Ishikawa (cell line): ENCODE data around the gene ASXL1.

Experiments
- CEBPB ChIP-seq: IDR thresholded peaks from 2 replicates; pipeline ENCODE4 v1.6.1; 2012
- CREB1 ChIP-seq: IDR thresholded peaks from 2 replicates; pipeline ENCODE4 v1.6.1; 2012; ENCODE audit warnings: low read depth
- EGR1 ChIP-seq: IDR thresholded peaks from 2 replicates; pipeline ENCODE4 v1.6.1; 2012
- EP300 ChIP-seq: IDR thresholded peaks from 2 replicates; pipeline ENCODE4 v1.6.1; 2012; ENCODE audit warnings: borderline replicate concordance
- FOXM1 ChIP-seq: IDR thresholded peaks from 2 replicates; pipeline ENCODE4 v1.6.1; 2012; ENCODE audit warnings: low read depth, borderline replicate concordance
- NFIC ChIP-seq: IDR thresholded peaks from 2 replicates; pipeline ENCODE4 v1.6.1; 2012
- RAD21 ChIP-seq: IDR thresholded peaks from 2 replicates; pipeline ENCODE4 v1.6.1; 2012; ENCODE audit warnings: low read depth
- TAF1 ChIP-seq: IDR thresholded peaks from 2 replicates; pipeline ENCODE4 v1.6.1; 2012; ENCODE audit warnings: low read depth, mild to moderate bottlenecking
- TCF12 ChIP-seq: IDR thresholded peaks from 2 replicates; pipeline ENCODE4 v1.6.1; 2012; ENCODE audit warnings: low read depth
- TEAD4 ChIP-seq: IDR thresholded peaks from 2 replicates; pipeline ENCODE4 v1.6.1; 2012
- YY1 ChIP-seq: IDR thresholded peaks from 2 replicates; pipeline ENCODE4 v1.6.1; 2012; ENCODE audit warnings: low read depth
- ZBTB7A ChIP-seq: IDR thresholded peaks from 2 replicates; pipeline ENCODE4 v1.6.1; 2012; ENCODE audit warnings: low read depth
- TF ChIP-seq, protein P1 (sequence below): IDR thresholded peaks from 2 replicates; pipeline ENCODE4 v1.6.1; 2012; ENCODE audit warnings: low read depth, mild to moderate bottlenecking
- TF ChIP-seq, protein P2 (sequence below): IDR thresholded peaks from 2 replicates; pipeline ENCODE4 v1.6.1; 2012
- TF ChIP-seq, protein P3 (sequence below): IDR thresholded peaks from 2 replicates; pipeline ENCODE4 v1.6.1; 2012

The ASXL1 gene

GRCh38 chr20:32440758-32441078, 82.6 kb downstream of the ASXL1 start:
- TF ChIP-seq RAD21 = no peak
- no peak for TF ChIP-seq ZBTB7A
- TF ChIP-seq EP300 = no peak
- TF ChIP-seq CEBPB = no peak
- TF ChIP-seq EGR1 = no peak
- TF ChIP-seq, protein P1, sequence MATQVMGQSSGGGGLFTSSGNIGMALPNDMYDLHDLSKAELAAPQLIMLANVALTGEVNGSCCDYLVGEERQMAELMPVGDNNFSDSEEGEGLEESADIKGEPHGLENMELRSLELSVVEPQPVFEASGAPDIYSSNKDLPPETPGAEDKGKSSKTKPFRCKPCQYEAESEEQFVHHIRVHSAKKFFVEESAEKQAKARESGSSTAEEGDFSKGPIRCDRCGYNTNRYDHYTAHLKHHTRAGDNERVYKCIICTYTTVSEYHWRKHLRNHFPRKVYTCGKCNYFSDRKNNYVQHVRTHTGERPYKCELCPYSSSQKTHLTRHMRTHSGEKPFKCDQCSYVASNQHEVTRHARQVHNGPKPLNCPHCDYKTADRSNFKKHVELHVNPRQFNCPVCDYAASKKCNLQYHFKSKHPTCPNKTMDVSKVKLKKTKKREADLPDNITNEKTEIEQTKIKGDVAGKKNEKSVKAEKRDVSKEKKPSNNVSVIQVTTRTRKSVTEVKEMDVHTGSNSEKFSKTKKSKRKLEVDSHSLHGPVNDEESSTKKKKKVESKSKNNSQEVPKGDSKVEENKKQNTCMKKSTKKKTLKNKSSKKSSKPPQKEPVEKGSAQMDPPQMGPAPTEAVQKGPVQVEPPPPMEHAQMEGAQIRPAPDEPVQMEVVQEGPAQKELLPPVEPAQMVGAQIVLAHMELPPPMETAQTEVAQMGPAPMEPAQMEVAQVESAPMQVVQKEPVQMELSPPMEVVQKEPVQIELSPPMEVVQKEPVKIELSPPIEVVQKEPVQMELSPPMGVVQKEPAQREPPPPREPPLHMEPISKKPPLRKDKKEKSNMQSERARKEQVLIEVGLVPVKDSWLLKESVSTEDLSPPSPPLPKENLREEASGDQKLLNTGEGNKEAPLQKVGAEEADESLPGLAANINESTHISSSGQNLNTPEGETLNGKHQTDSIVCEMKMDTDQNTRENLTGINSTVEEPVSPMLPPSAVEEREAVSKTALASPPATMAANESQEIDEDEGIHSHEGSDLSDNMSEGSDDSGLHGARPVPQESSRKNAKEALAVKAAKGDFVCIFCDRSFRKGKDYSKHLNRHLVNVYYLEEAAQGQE = no peak
- TF ChIP-seq CREB1 = no peak
- TF ChIP-seq, protein P2, sequence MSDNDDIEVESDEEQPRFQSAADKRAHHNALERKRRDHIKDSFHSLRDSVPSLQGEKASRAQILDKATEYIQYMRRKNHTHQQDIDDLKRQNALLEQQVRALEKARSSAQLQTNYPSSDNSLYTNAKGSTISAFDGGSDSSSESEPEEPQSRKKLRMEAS = no peak
- TF ChIP-seq, protein P3, sequence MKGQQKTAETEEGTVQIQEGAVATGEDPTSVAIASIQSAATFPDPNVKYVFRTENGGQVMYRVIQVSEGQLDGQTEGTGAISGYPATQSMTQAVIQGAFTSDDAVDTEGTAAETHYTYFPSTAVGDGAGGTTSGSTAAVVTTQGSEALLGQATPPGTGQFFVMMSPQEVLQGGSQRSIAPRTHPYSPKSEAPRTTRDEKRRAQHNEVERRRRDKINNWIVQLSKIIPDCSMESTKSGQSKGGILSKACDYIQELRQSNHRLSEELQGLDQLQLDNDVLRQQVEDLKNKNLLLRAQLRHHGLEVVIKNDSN = no peak
- TF ChIP-seq NFIC = no peak
- no peak for TF ChIP-seq TAF1

- TF ChIP-seq TCF12 (no peak), EGR1 (no peak), TAF1 (no peak), RAD21 (no peak), YY1 (no peak), NFIC (no peak), EP300 (no peak), ZBTB7A (no peak), CEBPB (no peak), CREB1 (no peak), FOXM1 (no peak), TEAD4 (no peak)
- TF ChIP-seq, protein P3 = no peak
- TF ChIP-seq, protein P1 = no peak
- TF ChIP-seq, protein P2 = no peak
Observed at GRCh38 chr20:32441638-32442037, 83.5 kb downstream of the ASXL1 start.

DNA sequence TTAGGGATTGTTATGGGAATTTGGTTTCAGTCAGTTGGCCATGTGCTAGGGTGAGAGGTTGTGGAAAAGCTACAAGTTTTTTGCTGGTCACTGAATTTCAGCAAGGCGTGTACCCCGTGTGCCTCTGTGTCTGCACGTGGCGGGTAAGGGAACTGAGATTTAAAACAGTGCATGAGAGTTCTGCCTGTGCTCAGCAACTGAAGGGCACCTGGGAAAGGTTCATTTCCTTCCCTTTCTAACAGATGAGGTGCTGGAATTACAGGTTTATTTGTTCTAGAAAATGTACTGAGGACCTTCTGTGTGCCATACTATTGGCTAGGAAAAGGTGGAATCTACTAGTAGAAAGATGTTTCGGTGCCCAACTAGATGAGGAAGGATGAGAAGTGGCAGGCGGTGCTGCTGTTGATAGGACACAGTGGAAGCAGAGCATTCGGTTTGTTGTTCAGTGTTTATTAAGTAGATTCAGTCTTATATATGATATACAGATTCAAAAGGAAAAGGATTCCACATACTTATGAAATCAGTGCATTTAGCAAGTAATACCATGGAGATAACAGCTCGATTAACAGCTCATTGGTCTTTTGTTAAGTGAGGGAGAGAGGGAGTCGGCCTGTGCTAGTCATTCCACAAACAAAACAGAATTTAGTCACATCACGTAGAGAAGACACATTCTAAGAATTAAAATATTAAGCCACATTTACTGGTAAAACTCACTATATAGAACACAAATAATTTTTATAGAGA, 84.7 kb downstream of the ASXL1 start:
- TF ChIP-seq NFIC (no peak), ZBTB7A (no peak), YY1 (no peak), CREB1 (no peak), TAF1 (no peak), TEAD4 (no peak), TCF12 (no peak)
- TF ChIP-seq, protein P1 = no peak
- TF ChIP-seq, protein P3 = no peak

DNA sequence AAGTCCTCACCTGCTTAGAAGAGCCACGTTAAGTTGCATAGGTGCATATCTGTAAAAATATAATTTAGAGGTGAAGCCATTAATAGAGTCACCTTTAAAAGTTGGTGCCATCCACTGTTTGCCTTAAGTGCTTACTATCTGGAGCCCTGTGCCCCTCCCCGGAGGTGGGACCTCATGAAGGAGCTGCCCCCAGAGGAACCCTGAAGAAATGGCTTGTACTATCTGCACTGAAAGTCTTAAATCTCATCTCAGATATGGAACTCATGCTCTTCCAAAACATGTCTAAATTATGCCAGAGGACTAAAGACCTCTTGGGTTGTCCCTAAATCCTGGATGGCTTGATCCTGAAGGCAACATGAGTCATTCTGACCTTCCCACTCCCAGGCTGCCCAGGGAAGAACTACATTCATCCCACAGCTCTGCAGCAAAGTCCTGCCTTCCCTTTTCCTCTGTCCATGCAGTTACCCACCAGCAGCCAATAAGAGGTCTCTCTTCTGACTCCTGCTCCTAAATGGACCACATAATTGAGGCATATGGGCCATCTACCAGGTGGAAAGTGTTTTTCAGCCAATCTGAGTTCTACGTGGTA, 85.3 kb downstream of the ASXL1 start:
- TF ChIP-seq, protein P3 = no peak
- TF ChIP-seq, protein P2 = no peak
- TF ChIP-seq ZBTB7A (no peak), NFIC (no peak), CEBPB (no peak), CREB1 (no peak), TAF1 (no peak), TCF12 (no peak), RAD21 (no peak), EGR1 (no peak), FOXM1 (no peak), YY1 (no peak), TEAD4 (no peak), EP300 (no peak)
- TF ChIP-seq, protein P1 = no peak
